IMR-90 (cell line): ENCODE data around the gene MORC2.
A peak's percentile ranks its signal among the peaks of the same experiment; 100 is the strongest.

ENCODE experiments used
- BHLHE40 ChIP-seq: fragments of 150-350 bp; IDR thresholded peaks from 2 replicates; pipeline ENCODE4 v1.6.1; 2016; ENCODE audit warnings: mild to moderate bottlenecking, low read depth, low read length
- CHD1 ChIP-seq: IDR thresholded peaks from 2 replicates; pipeline ENCODE4 v1.6.1; 2012; ENCODE audit warnings: low read depth, low read length, improper control_type of control experiment
- CTCF ChIP-seq: conservative IDR thresholded peaks from 2 replicates; pipeline ENCODE4 v1.5.1; 2012; ENCODE audit warnings: mild to moderate bottlenecking, low read depth, low read length, improper control_type of control experiment
- FOS ChIP-seq: fragments of 150-350 bp; IDR thresholded peaks from 2 replicates; pipeline ENCODE4 v1.6.1; 2016; ENCODE audit warnings: low read depth, low read length
- MAFK ChIP-seq: IDR thresholded peaks from 2 replicates; pipeline ENCODE4 v1.6.1; 2012; ENCODE audit warnings: low read depth, low read length, improper control_type of control experiment
- MAZ ChIP-seq: IDR thresholded peaks from 2 replicates; pipeline ENCODE4 v1.6.1; 2012; ENCODE audit warnings: low read depth, mild to moderate bottlenecking, low read length, improper control_type of control experiment, moderate library complexity, borderline replicate concordance
- MXI1 ChIP-seq: IDR thresholded peaks from 2 replicates; pipeline ENCODE4 v1.6.1; 2012; ENCODE audit warnings: low read depth, mild to moderate bottlenecking, low read length, moderate library complexity, borderline replicate concordance
- NFE2L2 ChIP-seq: fragments of 150-350 bp; IDR thresholded peaks from 2 replicates; pipeline ENCODE4 v1.6.1; 2016; ENCODE audit warnings: low read depth, mild to moderate bottlenecking, low read length
- POLR2A ChIP-seq: IDR thresholded peaks from 2 replicates; pipeline ENCODE4 v1.6.1; 2012; ENCODE audit warnings: mild to moderate bottlenecking, low read depth, low read length
- RAD21 ChIP-seq: IDR thresholded peaks from 2 replicates; pipeline ENCODE4 v1.6.1; 2012; ENCODE audit warnings: low read length, improper control_type of control experiment
- RCOR1 ChIP-seq: IDR thresholded peaks from 2 replicates; pipeline ENCODE4 v1.6.1; 2012; ENCODE audit warnings: mild to moderate bottlenecking, low read length, improper control_type of control experiment; ENCODE audit not compliant: insufficient replicate concordance
- RFX5 ChIP-seq: IDR thresholded peaks from 2 replicates; pipeline ENCODE4 v1.8.0; 2012; ENCODE audit warnings: low read depth, mild to moderate bottlenecking, low read length, moderate library complexity
- USF2 ChIP-seq: fragments of 150-350 bp; IDR thresholded peaks from 2 replicates; pipeline ENCODE4 v1.6.1; 2017; ENCODE audit warnings: mild to moderate bottlenecking, antibody characterized with exemption, low read length, low read depth

- no peak for TF ChIP-seq POLR2A
- TF ChIP-seq CTCF: 0 out of 2 replicates have a peak, but pooled peaks have one; percentile 3
- TF ChIP-seq USF2: no peak
- TF ChIP-seq FOS: no peak
- no peak for TF ChIP-seq BHLHE40
- TF ChIP-seq RCOR1: no peak
- peak; percentile 24; the same call in 1 of the 2 replicates for TF ChIP-seq MAZ
- no peak for TF ChIP-seq RFX5
- TF ChIP-seq MXI1: no peak
- TF ChIP-seq MAFK: no peak
- no peak for TF ChIP-seq NFE2L2
- peak; percentile 19 for TF ChIP-seq RAD21
- no peak; the same call in 1 of the 2 replicates for TF ChIP-seq CHD1
These were observed 1.2 kb upstream of the MORC2 start for GRCh38 chr22:30969532-30970355.
